Superior temporal gyrus (tissue), 1 donor: ENCODE results near the gene PSPN.

ENCODE experiments used
- DNase-seq: peaks from one replicate; pipeline ENCODE4 v3.0.0-alpha.2; 2016; ENCODE audit errors: extremely low spot score

Gene PSPN, protein sequence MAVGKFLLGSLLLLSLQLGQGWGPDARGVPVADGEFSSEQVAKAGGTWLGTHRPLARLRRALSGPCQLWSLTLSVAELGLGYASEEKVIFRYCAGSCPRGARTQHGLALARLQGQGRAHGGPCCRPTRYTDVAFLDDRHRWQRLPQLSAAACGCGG

DNA sequence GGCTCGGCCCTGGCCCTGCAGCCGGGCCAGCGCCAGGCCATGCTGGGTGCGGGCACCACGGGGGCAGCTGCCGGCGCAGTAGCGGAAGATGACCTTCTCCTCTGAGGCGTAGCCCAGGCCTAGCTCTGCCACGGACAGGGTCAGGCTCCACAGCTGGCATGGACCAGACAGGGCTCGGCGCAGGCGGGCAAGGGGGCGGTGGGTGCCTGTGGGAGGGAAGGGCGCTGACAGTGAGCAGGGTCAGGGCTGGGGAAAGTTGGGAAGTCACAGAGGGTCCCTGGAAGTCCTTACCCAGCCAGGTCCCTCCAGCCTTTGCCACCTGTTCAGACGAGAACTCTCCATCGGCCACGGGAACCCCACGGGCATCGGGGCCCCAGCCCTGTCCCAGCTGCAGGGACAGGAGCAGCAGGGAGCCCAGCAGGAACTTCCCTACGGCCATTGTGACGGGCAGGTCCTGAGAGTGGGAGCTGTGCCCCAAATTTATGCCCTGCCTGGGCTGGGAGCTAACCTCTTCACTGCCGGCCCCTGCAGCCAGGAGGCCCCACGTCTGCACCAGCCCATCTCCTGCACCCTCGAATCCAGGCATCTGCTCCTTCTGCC is at the start of gene PSPN:
TSS of gene PSPN (minus strand) at position 523 of the 600 bp plus-strand sequence. CDS start at position 439, 84 bp downstream.
- no peak for DNase-seq

DNA sequence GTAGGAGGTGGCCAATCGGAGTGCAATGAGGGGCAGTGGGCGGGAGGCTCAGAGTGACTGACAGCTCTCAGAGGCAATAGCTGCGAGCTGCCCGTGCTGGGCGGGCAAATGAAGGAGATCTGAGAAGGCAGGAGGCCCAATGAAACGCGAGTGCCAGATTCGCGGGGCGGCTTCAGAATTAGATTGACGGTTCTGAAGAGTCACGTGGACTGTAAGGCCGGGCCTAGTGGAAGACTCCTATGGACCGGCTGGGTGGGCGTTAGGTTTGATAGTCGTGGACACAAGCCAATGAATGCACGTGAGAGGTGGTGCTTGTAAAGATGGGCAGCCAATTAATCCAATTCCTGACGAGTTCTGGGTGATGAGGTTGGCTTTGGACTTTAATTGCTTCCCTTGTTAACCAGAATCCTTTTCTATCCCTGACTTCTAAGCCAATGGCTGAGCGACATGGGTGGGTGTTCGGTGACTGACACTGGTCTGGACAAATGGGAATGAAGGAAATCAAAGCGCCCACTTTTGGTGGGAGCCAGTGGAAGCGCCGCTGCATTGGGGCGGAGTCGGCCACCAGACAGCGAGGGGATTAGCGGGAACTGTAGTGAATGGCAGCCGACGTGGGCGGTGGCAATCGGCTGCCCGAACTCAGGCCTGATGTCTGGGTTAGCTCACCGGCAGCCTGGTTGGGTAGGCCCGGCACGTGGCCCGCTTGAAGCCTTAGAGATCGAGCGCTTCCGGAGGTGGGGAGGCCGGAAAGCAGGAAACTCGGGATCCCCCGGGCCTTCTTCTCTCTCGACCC is 49.4 kb upstream of the PSPN start:
- DNase-seq = peak; percentile 100

DNA sequence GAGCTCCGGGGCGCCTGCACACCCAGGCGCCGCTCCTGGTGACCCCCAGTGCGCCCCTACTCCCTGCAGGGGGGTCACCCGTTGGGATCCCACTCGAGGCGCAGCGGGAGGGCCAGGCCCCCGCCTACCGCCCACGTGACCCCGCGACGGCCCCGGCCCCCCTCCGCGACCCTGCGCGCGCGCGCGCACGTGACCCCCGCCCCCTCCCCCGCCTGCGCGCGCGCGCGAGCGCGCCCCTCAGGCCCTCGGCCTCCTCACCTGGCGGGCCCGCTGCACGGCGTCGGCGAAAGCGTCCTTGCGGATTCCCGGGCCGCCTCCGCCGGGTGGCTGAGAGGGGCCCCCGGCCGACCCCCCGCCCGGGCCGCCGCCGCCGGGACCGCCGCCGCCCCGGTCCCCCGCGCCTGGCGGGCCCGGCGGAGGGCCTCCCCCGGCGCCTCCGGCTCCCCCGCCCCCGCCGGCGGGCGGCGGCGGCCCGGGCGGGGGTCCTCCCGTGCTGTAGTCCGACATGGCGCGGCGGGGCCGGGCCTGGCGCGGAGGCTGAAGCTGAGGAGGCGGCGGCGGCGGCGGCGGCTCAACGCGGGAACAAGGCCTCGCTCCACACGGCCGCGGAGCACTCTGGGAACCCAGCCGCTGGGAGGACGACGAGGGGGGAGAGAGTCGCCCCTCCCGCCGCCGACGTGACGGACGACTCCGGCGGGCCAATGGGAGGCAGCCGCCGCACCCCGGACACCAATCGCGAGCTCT is 48.6 kb upstream of the PSPN start, which contains the start of gene KHSRP:
TSS of gene KHSRP (minus strand) at position 617 of the 744 bp plus-strand sequence. CDS start at position 507, 110 bp downstream.
- no peak for DNase-seq

DNA sequence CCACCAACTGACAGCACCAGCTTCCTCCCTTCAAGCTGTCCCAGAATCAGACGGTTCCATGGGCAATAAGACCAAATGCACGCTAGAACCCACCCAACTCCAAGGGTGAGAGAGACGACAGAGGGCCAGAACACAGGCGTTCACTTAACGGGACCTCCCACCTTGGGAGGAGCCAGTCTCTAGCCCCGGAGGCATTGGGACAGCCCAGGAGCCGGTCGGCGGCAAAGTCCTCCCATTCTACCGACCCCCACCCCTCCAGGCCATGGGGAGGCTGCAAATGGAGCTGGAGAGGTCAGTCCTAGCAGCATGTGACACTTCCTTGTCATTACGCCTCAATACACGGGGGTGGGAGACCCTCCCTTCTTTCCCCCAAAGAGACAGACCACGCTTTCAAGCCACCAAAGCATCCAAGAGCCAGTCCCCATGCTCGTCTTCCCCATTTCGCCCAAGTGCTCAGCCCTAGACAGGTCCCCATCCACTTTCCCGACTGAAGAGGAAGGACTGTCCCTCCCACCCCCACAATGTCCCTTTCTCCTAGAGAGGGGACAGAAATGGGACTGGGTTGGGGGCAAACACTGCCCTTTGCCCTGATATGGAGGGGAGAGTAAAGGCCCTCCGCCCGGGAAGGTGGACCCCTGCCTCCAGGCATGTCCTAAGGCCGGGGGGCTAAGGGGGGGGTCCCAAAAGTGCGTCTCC is 47.9 kb upstream of the PSPN start:
- no peak for DNase-seq

DNA sequence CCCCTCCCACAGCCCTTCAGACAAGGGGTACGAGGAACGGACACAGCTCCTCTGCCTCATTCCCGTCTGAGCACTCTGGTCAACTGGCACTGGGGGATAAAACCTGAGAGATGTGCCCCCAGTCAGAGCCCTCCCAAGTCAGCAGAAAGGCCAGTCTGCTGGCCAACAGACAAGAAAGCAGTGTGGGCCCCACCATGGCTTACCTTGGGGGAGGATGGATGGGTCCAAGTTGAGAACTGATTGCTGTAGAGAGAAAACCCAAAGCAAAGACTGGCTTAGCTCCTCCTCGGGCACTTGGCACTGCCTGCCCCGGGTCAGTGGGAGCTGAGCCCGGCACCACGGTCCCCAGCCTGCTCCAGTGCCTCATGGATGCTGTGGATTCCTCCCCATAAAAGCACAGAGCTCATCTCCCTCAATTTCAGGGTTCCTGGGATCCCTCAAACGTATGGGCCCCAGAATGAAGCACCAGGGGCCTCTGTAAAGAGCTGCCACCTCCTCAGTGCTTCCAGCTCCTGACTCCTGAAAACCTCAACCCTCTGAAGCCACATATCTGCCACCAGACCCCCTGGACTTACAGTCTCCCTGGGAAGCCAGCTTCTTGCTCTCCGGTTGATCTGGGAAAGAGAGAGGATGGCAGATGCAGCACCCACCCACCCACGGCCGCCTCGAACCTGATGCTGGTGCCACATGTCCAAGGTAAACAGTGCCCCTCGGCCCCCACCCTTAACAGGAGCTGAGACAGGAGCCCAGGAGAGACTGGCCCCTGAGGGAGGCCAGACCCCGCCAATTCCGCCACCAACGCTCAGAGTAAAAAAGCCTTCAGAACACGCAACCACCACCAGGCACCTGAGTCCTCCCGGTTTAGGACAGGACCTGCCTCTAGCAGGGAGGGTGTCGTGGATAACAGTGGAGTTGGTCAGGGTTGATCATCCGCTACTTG is 45.6 kb upstream of the PSPN start:
- no peak for DNase-seq

DNA sequence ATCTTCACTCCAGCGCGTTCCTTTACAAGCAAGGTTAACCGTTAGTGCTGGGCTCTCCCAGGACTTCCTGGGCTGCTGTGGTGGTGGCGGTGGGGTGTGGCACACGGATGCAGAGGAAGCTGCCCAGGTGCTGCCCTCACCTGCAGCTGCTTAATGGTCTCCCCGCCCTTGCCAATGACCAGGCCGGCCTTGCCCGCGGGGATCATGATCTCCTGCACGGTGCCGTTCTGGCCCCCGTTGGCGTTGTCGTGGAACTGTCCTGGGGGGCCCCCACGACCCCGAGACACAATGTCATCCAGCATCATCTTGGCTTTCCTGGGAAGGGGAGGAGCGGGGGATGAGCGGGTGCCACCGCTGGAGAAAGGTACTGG is 42.8 kb upstream of the PSPN start:
- DNase-seq = no peak

DNA sequence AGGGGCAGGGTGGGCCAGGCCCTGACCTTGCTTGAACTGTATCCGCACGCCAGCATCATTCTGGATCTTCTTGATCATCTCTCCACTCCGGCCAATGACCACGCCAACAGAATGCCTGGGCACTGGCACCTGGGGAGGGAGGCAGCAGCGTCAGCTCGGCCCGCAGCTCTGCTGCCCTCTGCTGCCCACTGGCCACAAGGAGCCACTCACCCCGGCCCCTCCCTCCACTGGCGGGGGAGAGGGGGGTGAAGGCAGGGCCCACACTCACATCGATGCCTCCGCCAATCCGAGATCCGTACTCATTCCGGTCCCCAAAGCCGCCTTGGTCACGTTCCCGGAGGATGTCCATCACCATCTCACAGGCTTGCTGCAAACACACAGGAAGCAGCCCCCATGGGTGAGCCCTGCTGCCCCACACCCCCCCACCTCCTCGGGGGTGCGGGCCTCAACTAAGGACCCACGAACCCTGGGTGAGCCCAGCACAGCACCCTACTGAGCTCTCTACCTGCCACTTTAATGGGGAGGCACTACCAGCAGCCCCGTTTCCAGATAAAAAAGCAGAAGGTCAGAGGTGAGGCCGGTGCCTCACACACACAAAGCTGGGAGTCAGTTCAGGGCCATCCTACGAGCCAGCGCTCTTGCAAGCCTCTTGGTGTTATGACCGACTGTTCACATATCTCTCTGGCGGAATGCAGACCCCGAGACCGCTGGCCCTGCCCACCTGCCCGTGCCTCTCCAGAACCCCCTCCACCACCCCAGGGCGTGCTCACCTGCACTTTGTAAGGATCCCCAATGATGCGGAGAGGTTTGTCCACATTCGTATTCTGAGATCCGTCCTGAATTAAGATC is 42.2 kb upstream of the PSPN start:
- DNase-seq = peak; percentile 58

DNA sequence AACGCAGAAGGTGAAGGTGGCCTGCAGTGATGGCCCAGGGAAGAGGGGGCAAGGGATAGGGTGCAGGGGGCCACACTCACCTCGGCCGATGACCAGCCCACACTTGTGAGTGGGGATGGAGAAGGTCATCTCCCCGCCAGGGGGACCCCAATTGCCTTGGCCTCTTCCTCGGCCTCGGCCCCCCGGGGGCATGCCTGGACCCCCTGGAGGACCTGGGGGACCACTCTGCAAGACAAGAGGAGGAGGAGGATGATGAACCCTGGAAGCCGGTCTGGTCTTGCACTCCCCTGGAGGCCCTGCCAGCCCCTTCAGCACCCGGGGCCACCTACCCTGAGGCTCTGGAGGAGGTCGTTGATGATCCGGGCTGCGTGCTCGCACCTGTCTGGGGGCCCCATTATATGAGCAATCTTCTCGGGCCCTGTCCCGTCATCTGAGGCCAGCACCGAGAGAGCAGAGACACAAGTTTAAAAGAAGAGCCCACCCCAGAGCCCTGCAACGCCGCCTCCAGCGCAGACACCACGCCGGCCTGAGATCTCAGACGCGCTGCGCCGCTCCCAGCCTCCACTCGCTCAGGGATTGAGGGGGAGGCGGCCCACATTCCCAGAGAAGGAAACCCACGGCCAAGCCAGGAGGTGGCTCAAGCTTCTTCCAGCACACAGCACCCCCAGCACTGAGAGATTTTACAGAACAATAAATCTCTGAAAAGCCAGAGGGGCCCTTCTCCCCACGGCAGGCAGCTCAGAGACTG is 41.1 kb upstream of the PSPN start:
- DNase-seq = no peak

DNA sequence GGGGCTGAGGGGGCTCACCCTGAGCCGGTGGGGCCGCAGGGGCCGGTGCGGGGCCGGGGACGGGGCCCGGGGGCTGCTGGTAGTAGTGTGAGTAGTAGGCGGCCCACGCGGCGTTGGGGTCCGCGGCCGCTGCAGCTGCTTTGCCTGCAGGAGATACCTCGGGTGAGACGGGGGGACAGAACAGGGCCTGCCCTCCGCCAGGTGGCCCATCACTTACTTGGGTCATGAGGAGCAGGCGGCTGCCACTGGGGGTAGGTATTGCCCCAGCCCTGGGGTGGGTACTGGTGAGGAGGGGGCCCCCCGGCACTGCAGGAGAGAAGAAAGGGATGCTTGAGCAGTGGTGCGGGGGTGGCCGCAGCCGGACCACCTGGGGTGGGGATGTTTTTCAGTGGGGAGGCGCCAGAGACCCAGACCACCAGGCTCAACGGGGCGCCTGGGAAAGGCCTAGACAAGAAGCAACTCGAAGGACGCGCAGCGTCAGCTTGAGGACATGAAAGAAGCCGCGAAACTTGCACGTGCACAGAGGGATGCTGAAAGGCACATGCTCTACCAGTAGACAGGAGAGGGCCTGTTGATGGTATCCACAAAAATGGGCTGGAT is 40.0 kb upstream of the PSPN start:
- no peak for DNase-seq

DNA sequence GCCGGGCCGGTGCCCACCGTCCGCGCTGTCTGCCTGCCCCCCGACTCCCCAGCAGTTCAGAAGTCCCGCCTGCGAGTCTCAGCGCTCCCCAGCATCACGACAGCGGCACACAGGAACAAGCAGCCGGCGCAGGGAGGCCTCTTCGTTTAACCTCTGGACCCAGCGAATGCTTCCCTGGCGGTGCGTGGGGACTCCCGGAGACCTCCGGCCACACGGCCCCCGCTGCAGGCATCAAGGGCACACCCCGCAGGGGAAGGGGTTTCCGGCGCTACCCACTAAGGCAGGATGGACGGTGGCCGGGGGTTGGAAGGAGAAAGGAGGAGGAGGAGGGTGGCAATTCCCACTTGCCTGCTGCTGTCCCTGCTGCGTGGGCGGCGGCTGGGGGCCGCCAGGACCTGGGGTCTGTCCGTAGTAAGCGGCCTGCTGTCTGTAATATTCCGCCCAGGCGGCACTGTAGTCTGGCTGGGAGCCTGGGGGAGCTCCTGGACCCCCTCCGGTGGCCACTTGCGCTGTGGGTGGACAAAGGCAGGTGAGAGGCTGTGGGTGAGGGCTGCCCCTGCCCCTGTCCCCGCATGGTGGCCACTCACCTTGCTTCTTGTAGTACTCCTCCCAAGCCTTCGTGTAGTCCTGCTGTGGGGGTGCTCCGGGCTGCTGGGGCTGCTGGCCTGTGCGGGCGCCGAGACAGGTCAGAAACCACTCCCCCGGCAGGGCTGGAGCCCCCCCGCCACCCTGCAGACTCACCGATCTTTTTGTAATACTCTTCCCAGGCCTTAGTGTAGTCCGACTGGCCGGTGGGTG is 39.3 kb upstream of the PSPN start:
- DNase-seq = no peak

DNA sequence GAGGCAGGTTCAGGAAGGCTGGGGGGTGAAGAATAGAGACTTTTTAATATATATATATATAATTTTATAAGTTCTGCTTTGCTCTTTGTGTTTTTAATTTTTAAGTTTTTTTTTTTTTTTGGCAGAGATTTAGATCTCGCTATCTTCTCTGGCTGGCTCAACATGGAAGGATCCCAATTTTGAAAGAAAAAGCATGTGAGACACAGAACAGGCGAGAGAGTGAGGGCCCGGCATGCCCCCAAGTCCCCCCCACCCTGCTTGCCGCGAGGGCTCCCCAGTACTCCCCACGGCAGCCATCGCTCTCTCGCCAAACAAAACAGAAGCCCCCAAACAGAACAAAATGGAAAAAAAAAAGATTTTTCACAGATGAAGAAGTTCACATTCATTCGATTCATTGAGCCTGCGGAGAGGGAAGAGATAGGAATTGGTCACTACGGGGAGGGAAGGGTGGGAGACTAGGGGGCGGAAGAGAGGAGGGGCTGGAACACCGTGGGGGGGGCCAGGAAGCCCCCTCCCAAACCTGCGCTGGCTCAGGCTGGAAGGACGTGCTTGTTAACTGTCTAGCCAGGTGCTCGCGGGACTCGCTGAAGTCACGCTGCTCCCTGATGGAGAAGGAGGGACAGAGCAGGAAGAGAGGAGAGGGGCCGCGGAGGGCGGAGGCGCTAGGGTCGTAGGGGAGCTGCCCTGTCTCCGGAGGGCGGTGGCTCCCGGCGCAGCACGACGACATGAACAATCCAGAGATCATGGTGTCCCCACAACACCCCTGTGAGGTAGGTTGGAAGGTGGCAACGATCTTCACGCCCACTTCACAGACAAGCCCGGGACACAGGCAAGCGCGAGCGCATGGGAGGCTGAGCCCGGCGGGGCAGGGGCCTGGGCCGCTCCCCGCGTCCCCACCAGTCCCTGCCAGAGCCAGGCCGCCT is 38.2 kb upstream of the PSPN start:
- no peak for DNase-seq

DNA sequence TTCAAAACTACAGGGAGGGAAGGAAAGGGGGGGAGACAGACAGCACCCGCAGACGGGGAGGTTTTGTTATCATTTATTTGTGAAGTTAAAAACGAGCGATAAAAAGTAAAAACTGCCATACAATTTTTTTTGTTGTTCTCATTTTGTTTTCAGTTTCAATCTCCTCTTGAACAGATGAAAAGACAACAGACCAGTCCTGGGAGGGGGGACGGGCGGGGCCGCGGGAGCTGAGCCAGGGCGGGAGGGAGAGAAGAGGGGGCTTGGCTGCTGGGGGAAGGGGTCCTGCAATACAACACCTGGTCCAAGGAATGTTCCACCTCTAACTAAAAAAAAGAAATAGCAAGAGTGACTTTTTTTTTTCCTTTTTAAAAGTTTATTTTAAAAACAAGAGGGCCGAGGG is 37.6 kb upstream of the PSPN start:
- no peak for DNase-seq

DNA sequence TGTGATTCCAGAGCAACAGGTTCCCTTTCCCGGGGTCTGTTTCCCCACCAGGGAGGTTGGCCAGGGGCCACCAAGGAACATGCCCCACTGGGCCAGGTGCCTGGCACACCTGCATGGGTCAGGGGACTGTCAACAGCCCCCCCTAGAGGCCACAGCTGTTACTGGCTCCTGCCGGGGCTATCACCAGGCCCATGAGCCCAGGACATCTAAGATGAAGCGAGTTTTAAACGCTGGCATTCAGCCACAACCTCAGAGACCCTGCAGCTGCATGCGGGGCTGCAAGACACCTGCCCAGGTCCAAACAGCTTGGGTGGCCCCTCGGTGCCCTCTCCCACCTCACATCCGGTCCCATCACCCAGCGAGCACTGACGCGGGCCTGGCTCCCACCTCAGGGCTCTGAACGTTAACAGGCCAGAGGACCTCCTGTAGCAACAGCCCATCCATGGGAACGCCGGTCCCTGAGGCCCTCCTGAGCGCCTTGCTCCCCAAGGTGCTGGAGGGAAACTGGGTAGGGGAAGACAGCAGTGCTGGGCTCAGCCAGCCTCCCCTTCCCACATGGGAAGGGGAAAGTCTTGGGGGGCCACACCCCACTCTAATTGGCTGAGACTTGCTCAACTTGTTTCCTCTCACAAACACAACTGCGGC is 36.8 kb upstream of the PSPN start:
- no peak for DNase-seq

DNA sequence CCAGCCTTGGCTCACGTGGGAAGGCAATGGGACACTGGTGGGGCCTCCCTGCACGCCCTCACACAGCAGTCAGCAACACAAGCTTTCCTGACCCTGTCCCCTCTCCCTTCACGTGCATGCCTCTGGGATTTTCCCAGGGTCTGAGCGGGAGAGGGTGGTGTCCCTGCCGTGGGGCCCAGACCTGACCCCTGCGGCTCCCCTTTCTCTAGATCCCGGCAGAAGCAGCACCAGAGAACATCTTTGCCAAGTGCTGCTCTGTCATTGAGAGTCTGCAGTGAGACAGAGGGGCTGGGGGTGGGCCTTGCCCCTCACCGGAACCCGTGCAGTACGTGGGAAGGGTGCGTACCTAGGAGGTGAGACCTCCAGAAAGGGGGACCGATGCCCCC is 36.3 kb upstream of the PSPN start:
- no peak for DNase-seq

DNA sequence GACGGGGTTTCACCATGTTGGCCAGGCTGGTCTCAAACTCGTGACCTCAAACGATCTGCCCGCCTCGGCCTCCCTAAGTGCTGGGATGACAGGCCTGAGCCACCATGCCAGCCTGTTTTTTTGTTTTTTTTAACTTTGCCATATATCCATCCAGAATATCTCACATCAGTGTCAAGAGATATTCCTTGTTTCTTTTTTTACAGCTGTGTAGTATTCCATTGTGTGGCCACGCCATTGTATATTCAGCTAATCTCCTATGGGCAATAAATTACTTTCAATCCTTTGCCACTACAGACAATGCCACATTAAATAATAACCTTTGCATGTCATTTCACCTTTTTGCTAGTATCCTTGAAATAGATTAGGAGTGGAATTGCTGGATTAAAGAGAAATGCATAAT is 33.6 kb upstream of the PSPN start:
- no peak for DNase-seq

DNA sequence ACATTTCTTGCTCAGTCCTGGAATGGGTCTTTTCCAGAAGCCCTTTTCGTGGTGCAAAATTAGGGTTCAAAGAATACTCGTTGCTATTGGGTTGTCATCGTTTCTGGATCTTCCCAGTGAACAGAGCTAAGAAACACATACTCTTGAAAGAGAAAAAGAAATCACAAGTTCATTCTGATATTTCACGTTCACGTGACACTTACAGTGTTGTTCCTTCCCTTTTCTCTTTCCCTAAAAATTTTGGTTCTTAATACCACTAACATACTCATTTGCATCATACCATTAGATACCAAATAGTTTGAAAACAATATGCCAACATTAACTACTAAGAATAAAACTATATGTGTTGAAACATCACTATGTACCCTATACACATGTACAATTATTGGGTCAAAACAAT is 30.7 kb upstream of the PSPN start:
- no peak for DNase-seq
